Right lung (tissue), 10 donors: ENCODE results near the gene TMEM245. TPM values are rescaled to one million over a fixed set of nuclear protein-coding genes. Genes with fewer than 3 reads are reported as not detected.
A peak's percentile ranks its signal among the peaks of the same experiment; 100 is the strongest.

Source experiments
- DNase-seq, 2 donors: peaks; one replicate each; pipeline ENCODE4 v3.0.0-alpha.2; 2013
- long read RNA-seq, 8 donors: transcript quantifications; one replicate each; lab custom pipeline, GENCODE V29; 2026
- polyA plus RNA-seq, 5 donors: library from polyadenylated mRNA; unstranded; fragments of 120-200 nt; gene quantifications; one replicate each; pipeline versions ENCODE4 v1.2.1 to v1.2.3, GENCODE V29; 2013; ENCODE audit warnings: inconsistent platforms in 1 of 5, low replicate concordance in 1 of 5; ENCODE audit not compliant: insufficient read length in 5 of 5, insufficient read depth in 1 of 5

Gene TMEM245
- polyA plus RNA-seq = 10 to 100 TPM; 53.6 to 85.4 (median 78.5) TPM
- long read RNA-seq, donor 1, partial matches to known transcripts = 23 of 34 reads
- long read RNA-seq, donor 1, other reads (novel, unspliced or antisense) = 8 of 34 reads
- long read RNA-seq, donor 2, partial matches to known transcripts = 12 of 14 reads
- long read RNA-seq, donor 2, other reads (novel, unspliced or antisense) = 0 of 14 reads
- long read RNA-seq, donor 3, partial matches to known transcripts = 13 of 17 reads
- long read RNA-seq, donor 3, other reads (novel, unspliced or antisense) = 0 of 17 reads
- long read RNA-seq, donor 4, transcript TMEM245-203 (4 exons, 3,261 nt) = major isoform, 5 of 12 reads
- long read RNA-seq, donor 4, partial matches to known transcripts = 7 of 12 reads
- long read RNA-seq, donor 4, other reads (novel, unspliced or antisense) = 0 of 12 reads
- long read RNA-seq, donor 5, partial matches to known transcripts = 21 of 21 reads
- long read RNA-seq, donor 5, other reads (novel, unspliced or antisense) = 0 of 21 reads
- long read RNA-seq, donor 6, partial matches to known transcripts = 19 of 22 reads
- long read RNA-seq, donor 6, other reads (novel, unspliced or antisense) = 0 of 22 reads
- long read RNA-seq, donor 7, partial matches to known transcripts = 37 of 52 reads
- long read RNA-seq, donor 7, other reads (novel, unspliced or antisense) = 12 of 52 reads
- long read RNA-seq, donor 8 = 0 reads

DNA sequence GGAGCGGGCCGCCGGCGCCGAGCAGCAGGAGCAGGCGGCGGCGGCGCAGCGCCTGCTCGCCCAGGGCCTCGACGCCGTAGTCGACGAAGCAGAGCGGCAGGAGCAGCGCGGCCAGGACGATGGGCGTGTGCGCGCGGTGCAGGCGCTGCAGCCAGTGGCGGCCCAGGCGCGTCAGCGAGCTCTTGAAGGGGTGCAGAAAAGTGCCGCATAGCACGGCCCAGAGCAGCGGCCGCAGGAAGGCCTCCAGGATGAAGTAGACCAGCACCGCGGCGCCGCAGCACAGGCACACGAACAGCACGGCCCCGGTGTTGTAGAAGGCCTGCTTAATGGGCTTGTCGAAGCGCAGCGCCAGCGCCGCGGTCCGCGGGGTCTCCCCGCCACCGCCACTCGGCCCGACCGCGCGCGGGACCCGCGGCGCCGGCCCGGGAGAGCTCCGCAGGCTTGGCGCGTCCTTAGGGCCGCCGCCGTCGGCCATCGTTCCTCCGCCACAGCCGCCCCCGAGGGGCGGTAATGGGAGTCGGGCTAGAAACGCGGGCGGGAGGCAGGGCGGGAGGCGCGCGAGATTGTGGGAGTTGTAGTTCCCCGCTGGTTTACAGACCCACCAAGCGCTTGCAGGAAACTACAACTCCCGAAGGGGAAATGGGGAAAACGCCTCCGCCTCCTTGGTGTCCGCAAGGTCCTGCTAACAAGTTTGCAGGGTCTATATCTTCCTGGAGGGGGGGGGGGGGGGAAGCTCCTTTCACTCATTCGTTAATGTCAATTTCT is at the start of gene TMEM245:
Gene TMEM245, minus strand, starts transcription at position 509 of the 765 bp plus-strand sequence. Its CDS starts 34 bp downstream, at position 475.
- DNase-seq = peak; percentile 96 to 97

DNA sequence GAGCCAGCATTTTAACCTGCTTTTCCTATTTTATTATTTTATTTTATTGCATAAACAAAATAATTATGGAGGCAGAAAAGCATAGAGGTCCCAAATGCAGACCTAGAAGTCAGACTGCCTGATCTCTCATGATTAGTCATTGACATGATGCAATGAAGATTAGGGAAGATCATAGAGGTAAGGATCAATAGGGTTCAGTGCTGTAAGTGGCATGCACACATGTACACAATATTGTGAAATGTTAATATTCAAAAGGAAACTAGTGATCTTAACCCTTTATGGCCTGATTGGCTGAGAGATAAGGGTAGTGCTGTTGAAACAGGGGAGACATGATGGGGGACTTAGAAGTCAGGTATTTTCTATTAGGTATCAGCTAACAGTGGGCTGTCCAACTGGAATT is 48.4 kb upstream of the TMEM245 start:
- no peak for DNase-seq

DNA sequence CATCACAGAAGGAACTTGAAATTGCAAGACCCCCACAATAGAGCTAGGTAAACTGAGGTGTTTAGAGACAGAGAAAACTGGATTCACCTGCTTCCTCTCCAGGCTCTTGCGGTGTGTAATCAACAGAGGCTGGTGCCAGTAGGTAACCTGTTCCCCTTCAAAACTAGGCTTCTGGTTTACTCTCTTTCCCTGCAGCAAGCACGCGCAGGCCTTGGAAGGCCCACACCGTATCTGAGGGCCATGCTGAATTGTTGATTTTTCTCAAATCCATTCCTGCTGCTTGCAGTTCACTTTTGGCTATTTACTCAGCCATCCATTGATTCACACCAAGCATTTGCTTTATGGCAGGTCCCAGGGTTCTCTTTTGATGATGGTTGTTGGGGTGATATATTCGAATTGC is 48.0 kb upstream of the TMEM245 start:
- DNase-seq = no peak

DNA sequence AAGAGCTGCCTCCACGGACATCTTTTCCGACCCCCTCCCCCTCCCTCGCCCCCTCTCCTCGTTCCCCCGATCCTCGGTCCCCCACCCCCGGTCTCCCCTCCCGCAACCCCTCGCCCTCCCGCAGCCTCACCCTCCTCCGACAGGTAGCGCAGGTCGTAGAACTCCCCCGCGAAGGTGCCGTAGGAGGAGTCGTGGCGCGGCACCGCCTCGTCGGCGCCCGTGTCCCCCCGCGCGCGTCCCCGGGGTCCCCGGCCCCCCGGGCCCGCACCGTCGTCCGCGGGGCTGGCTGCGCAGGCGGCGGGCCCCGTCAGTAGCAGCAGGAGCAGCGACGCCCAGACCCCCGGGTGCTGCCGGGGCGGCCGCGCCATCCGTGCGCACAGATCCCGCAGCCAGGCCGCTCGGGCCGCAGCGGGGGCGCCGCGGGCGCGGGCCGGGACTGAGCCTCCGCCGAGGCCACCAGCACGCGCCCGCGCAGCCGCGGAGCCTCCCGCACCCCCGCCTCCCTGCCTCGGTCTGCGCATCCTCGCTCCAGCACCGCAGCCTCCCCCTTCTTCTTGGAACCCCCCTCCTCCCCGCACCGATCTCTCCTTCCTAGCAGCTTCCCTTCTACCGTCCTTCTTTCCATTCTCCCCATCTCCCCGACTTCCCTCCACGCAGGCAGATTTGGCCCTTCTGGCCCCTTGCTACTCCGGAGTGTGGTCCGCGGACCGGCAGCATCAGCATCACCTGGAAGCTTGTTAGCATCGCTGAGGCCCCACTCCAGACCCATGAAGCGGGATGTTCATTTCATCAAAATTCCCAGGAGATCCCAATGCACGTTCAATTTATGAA is 47.2 kb upstream of the TMEM245 start, which contains the start of gene FRRS1L:
Gene FRRS1L, minus strand, starts transcription at position 479 of the 831 bp plus-strand sequence. Its CDS starts 111 bp downstream, at position 368.
- DNase-seq = peak in 1 of 2 donors; percentile 12

DNA sequence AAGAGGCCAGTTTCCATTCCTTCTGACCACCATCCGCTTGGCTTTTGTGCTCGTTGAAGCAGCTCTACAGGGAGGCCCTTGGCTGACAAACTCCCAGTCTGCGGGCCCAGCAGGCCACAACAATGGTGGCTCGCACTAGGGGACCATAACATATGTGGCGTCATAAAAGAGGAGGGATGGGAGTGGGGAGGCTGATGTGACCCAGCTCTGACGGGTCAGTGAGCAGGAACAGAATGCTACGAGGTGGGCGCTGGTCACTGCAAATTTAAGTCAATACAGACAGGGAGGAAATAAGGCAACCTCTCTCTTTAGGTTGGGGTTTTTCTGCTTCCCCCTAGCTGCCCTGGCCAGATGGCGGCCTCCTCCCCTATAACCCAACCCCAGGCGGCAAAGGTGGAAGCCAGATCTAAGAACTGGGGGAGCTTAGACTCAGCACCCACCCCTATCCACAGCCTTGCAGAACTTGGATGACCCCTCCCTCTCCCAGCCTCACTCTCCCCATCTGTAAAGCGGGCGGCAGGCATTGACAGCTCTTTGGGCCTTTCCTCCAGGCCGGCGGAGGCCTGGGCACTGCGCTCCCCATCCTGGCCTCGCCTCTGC is 46.5 kb upstream of the TMEM245 start:
- DNase-seq = no peak

DNA sequence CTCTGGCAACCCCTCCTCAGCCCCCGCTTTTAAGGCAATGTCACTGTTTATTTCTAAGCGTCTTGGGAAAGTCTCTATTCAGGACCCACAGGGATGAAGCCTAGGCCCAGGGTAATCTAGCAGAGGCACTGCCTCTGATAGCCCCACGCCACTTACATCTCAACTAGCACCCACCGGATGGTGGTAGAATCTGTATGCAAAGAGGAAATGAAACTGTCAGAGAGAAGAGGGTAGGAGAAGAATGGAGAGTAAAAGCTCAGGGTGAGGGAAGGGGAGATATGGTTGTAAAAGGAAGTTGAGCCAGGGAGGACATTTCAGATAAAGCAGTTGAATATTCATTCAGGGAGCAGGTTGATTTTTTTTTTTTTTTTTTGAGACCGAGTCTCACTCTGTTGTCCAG is 44.3 kb upstream of the TMEM245 start:
- DNase-seq = no peak

DNA sequence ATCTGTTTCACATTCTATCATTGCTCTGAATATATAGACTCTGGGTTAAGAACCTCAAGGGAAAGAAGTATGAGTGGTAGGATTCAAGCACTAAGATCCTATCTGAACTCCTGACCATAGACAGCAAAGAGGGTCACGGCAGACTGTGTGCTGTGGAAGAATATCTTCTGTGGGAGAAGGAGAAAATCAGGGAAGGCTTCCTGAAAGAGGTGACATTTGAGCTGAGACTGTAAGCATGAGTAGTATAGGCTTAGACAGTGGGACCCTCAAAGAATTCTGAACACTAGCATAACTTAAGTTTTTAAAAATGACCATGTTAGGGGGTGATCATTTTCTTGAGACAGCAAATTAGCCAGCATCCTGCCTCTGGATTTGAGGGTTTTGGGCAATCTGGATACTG is 43.4 kb upstream of the TMEM245 start:
- no peak for DNase-seq

DNA sequence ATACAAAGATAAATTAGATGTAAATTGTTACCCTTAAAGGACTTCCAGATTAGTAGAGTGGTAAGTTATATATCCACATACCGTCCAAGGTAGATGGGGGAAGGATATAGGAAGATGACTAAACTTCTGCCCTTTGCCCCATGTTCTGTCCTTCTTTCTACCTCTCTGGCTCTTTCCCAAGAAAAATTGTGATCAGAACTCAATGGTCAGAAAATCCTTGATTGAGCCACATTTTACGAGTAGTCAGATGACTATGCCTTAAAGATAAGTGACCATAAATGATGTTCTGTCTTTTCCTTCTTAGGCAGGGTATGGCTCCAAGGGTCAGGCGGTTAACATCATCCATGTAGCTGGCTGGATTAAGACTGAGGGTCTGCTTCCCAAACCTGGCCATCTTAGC is 42.9 kb upstream of the TMEM245 start:
- DNase-seq = no peak

DNA sequence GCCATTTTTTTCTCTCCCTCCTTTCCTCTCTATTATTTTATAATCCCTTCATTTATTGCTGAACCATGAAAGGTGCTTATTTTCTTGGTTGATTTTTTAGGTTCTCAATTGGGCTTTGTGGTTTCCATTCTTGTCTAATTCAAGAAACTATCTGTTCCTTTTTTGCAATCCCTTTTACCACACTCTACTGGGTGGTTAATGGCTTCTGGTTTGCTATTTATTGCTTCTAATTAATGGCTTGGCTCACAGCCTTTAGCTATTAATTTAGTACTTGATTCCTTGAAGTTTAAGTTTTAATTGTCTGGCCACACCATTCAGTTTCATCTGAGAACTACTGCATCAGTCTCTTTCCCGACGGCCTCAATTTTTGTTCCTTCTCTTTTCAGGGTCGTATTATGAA is 41.7 kb upstream of the TMEM245 start:
- DNase-seq = no peak

DNA sequence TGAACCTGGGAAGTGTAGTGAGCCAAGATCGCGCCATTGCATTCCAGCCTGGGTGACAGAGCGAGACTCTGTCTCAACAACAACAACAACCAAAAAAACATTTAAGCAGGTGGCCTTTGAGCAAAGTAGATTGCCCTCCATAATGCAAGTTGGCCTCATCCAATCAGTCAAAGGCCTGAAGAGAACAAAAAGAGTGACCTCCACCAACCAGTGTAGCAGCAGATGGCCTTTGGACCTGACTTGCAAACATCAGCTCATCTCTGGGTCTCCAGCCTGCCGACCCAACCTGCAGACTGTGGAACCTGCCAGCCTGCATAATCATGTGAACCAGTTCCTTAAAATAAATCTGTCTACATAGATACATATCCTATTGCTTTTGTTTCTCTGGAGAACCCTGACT is 39.8 kb upstream of the TMEM245 start:
- DNase-seq = no peak

DNA sequence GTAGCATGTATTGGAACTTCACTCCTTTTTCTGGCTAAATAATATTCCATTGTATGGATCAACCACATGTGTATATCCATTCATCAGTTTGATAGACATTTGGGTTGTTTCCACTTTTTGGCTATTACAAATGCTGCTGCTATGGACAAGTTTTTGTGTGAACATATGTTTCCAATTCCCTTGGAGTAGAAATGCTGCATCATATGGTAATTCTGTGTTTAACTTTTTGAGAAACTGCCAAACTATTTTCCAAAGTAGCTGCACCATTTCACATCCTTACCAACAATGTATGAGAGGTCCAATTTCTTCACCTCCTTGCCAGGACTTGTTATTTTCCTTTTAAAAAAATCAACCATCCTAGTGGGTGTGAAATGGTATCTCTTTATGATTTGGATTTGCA is 38.9 kb upstream of the TMEM245 start:
- DNase-seq = no peak

DNA sequence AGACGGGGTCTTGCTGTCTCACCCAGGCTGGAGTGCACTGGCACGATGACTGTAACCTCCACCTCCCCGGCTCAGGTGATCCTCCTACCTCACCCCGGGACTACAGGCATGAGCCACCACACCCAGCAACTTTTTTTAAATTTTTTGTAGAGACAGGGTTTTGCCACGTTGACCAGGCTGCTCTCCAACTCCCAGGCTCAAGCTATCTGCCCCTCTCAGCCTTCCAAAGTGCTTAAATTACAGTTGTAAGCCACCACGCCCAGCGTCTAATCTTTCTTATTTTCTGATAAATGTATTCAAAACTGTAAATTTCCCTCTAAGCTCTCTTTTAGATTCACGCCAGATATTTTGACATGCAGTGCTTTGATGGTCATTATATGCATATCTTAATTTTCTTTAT is 37.0 kb upstream of the TMEM245 start:
- DNase-seq = no peak

DNA sequence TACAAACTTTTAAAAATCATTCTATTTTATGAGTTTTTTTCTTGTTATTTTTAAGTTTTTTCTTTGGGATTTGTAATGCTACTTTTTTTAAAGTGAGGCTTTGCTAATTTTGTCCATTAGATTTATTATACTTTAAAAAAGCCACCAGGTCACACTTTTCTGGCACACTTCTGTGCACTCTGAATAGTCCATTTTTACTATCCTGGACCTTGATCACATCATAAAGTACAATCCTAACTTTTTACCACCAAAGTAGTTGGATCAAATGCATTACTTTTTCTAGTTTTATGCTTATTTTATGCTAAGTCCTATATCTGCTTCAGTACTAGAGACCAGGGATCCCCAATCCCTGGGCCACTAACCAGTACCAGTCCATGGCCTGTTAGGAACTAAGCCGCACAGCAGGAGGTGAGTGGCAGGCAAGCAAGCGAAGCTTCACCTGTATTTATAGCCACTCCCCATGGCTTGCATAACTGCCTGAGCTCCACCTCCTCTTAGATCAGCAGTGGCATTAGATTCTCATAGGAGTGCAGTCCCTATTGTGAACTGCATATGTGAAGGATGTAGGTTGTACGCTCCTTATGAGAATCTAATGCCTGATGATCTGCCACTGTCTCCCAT is 31.3 kb upstream of the TMEM245 start:
- no peak for DNase-seq

DNA sequence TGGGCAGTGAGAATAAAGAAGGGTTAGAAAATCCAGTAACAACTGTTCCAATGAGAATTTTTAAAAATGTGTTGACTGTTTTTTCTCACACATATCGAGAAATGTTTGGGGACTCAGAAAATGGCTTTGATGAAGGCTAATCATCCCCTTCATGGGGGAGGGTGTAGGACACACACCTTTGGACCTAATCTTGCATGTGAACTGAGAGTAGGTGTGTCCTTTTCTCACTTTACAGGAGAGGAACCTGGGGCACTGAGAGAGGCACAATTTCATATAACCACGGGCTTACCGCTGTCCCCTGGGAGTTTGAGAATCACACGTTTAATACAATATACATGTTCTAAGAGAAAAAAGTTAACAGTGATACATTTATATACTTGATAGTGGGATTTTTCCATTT is 30.0 kb upstream of the TMEM245 start:
- no peak for DNase-seq

DNA sequence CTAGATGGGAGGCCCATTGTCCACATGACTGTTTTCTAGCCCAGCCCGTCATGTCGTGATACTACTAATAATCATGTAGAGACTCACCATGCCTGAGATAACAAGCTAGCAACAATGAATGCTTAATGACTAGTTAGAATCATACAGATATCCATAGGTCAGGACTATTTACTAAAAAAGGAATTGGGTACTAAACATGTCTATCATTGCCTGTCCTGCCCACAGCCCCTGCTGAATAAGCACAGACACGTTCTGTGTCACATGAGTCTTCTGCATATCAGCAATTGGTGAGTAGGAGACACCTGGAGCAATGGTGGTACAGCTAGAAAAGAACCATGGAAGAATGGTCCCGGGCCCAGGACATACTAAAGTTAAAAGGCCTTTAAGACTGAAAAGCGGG is 29.3 kb upstream of the TMEM245 start:
- DNase-seq = no peak

DNA sequence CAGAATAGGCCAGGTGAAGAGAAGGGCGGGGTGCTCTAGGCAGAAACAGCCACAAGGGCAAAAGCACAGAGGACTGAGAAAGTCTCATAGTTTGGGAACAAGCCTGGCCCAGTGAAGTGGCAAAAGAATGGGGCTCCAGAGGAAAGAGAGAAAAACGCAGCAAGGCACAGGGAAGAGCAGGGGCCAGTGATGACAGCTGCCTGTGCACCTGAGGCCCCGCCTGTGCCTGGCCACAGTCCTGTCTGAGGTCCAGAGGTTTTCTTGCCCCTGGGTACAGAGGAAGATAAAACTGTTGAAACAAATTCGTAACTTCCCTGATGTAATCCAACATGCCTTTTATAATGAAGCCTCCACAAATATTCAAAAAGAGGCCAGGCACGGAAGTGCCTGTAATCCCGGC is 25.3 kb upstream of the TMEM245 start:
- no peak for DNase-seq

DNA sequence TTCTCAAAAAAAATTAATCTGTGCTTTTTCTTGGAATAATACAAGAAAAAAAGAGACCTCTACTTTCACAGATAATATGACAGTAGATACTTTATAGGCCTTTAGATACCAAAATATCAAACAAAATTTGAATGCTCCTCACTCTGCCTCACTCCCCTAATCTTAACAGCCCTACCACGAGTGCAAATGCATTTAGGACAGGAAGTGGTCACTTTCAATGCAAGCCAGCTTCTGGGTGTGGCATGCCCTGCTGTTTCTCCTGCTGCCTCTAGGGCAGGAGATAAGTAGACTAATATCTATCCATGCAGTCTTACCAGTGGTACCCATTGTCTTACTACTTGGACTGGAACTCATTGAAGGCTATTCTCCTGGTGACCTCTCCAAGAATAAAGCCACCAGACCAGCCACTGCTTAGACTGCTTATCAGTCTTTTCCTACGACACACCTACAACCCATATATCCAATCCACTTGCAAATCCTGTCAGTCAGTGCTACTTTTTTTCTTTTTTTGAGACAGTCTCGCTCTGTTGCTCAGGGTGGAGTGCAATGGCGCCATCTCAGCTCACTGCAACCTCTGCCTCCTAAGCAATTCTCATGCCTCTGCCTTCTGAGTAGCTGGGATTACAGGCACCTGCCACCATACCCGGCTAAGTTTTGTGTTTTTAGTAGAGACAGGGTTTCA is 24.3 kb upstream of the TMEM245 start:
- no peak for DNase-seq

DNA sequence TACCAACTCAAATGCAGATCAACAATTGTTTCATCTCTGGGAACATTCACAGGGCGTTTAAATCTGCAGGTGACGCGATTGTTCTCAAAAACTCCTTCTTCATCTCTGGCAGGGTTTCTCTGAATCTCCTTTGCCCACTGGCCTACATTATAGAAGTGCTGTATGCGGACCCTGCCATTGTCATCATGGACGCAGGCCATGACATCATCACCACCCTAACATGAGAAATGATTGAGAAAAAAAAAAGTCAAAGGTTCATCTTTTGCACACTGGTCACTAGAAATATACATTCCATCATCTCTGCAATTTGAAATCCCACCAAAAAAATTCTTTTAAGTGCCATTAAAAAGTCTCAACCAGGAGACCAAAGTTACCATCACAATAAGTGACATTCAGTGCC is 21.6 kb upstream of the TMEM245 start:
- DNase-seq = no peak

DNA sequence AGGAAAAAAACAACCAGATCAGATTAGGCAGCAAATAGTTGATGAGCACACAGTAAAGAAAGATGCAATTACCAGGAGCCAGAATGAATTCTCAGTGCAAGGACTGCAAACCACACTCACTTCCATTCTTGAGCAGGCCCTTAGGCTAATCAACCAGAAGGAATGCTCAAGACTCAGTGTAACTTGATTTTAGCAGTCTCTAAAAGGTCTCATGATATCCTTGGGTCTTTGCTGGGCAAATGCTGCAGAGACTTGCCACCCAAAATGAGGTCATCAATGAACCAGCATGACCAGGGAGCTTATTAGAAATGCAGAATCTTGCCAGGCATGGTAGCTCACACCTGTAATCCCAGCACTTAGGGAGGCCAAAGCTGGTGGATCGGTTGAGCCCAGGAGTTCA is 20.1 kb upstream of the TMEM245 start:
- no peak for DNase-seq

DNA sequence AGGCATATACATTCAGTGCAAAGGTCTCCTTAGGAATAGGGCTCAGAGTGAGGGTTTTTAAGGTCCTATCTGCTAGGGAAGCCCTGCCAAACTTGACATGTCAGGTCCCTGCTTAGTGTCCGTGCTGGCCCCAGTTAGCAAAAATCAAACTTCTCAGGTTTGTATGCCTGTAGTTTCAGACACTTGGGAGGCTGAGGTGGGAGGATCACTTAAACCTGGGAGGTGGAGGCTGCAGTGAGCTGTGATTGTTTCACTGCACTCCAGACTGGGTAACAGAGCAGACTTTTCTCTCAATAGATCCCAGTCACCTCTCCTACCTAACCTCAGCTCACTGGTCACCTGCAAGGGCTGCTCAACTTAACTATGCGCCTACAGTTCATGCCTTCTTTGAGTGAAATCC is 18.7 kb upstream of the TMEM245 start:
- DNase-seq = no peak
